H9 (cell line): Measurements from ENCODE around the gene ACO1. TPM values are rescaled to one million over a fixed set of nuclear protein-coding genes. Genes with fewer than 3 reads are reported as not detected.

Source experiments
- DNase-seq: peaks from one replicate; pipeline ENCODE4 v3.0.0-alpha.2; 2017
- H2AFZ ChIP-seq: one replicate; pipeline ENCODE4 v1.6.1; 2013; ENCODE audit warnings: mild to moderate bottlenecking, low read length, control low read depth, moderate library complexity
- H2AK5ac ChIP-seq: 2 replicates; pipeline ENCODE4 v1.6.1; 2013; ENCODE audit warnings: low read length, control low read depth, mixed read lengths; ENCODE audit not compliant: insufficient read length
- H2BK120ac ChIP-seq: one replicate; pipeline ENCODE4 v1.6.1; 2013; ENCODE audit warnings: low read depth, mild to moderate bottlenecking, low read length, control low read depth, inconsistent platforms; ENCODE audit not compliant: poor library complexity, severe bottlenecking
- H2BK12ac ChIP-seq: 2 replicates; pipeline ENCODE4 v1.6.1; 2013; ENCODE audit warnings: low read length, control low read depth, mixed read lengths, low read depth; ENCODE audit not compliant: insufficient read length
- H2BK15ac ChIP-seq: 2 replicates; pipeline ENCODE4 v1.6.1; 2013; ENCODE audit warnings: low read depth, low read length, control low read depth
- H2BK20ac ChIP-seq: one replicate; pipeline ENCODE4 v1.6.1; 2013; ENCODE audit warnings: low read depth, mild to moderate bottlenecking, low read length, control low read depth, inconsistent platforms; ENCODE audit not compliant: poor library complexity, severe bottlenecking
- H2BK5ac ChIP-seq: 2 replicates; pipeline ENCODE4 v1.6.1; 2013; ENCODE audit warnings: low read length, control low read depth, mixed read lengths; ENCODE audit not compliant: insufficient read length
- H3K14ac ChIP-seq: 2 replicates; pipeline ENCODE4 v1.6.1; 2013; ENCODE audit warnings: low read length, control low read depth; ENCODE audit not compliant: insufficient read depth
- H3K18ac ChIP-seq: 2 replicates; pipeline ENCODE4 v1.6.1; 2013; ENCODE audit warnings: low read depth, mild to moderate bottlenecking, mixed read lengths, low read length, control low read depth; ENCODE audit not compliant: insufficient read length
- H3K23ac ChIP-seq: 2 replicates; pipeline ENCODE4 v1.6.1; 2013; ENCODE audit warnings: low read length, control low read depth, mixed read lengths, low read depth; ENCODE audit not compliant: insufficient read length
- H3K23me2 ChIP-seq: 2 replicates; pipeline ENCODE4 v1.6.1; 2013; ENCODE audit warnings: low read depth, mild to moderate bottlenecking, mixed read lengths, low read length, control low read depth; ENCODE audit not compliant: insufficient read length, poor library complexity, severe bottlenecking
- H3K27ac ChIP-seq: 2 replicates; pipeline ENCODE4 v1.5.1; 2013; ENCODE audit warnings: low read length, control low read depth, mixed read lengths, low read depth; ENCODE audit not compliant: insufficient read length
- H3K27me3 ChIP-seq: 2 replicates; pipeline ENCODE4 v1.6.1; 2013; ENCODE audit warnings: low read length, control low read depth, inconsistent platforms; ENCODE audit not compliant: insufficient read depth
- H3K4ac ChIP-seq: 2 replicates; pipeline ENCODE4 v1.6.1; 2013; ENCODE audit warnings: low read depth, mild to moderate bottlenecking, control low read depth, inconsistent platforms, low read length, moderate library complexity
- H3K4me1 ChIP-seq: 2 replicates; pipeline ENCODE4 v1.6.1; 2013; ENCODE audit warnings: low read length, control low read depth, inconsistent platforms; ENCODE audit not compliant: insufficient read depth
- H3K4me2 ChIP-seq: 2 replicates; pipeline ENCODE4 v1.6.1; 2013; ENCODE audit warnings: low read length, control low read depth, mixed read lengths; ENCODE audit not compliant: insufficient read length, insufficient read depth
- H3K56ac ChIP-seq: 2 replicates; pipeline ENCODE4 v1.6.1; 2013; ENCODE audit warnings: low read depth, mild to moderate bottlenecking, mixed read lengths, low read length, control low read depth; ENCODE audit not compliant: insufficient read length
- H3K79me1 ChIP-seq: 2 replicates; pipeline ENCODE4 v1.6.1; 2013; ENCODE audit warnings: low read depth, mild to moderate bottlenecking, moderate library complexity, low read length, control low read depth, inconsistent platforms; ENCODE audit not compliant: insufficient read depth, poor library complexity, severe bottlenecking
- H3K79me2 ChIP-seq: 2 replicates; pipeline ENCODE4 v1.6.1; 2013; ENCODE audit warnings: low read length, control low read depth, inconsistent platforms; ENCODE audit not compliant: insufficient read depth
- H3K9ac ChIP-seq: 2 replicates; pipeline ENCODE4 v1.6.1; 2013; ENCODE audit warnings: low read length, control low read depth, mixed read lengths; ENCODE audit not compliant: insufficient read length; ENCODE audit errors: extremely low read depth
- H3K9me3 ChIP-seq: one replicate; pipeline ENCODE4 v1.6.1; 2013; ENCODE audit warnings: low read depth, low read length, inconsistent platforms; ENCODE audit not compliant: control insufficient read depth
- H3T11ph ChIP-seq: one replicate; pipeline ENCODE4 v1.6.1; 2013; ENCODE audit warnings: mild to moderate bottlenecking, low read length, control low read depth, inconsistent platforms
- H4K20me1 ChIP-seq: one replicate; pipeline ENCODE4 v1.6.1; 2013; ENCODE audit not compliant: control insufficient read depth, insufficient read length, insufficient read depth
- H4K5ac ChIP-seq: 2 replicates; pipeline ENCODE4 v1.6.1; 2013; ENCODE audit warnings: low read depth, mild to moderate bottlenecking, mixed read lengths, low read length, control low read depth; ENCODE audit not compliant: insufficient read length
- H4K8ac ChIP-seq: replicated peaks from 2 replicates; pipeline ENCODE4 v1.6.1; 2013; ENCODE audit warnings: low read length, control low read depth, mixed read lengths, low read depth; ENCODE audit not compliant: insufficient read length
- H4K91ac ChIP-seq: 2 replicates; pipeline ENCODE4 v1.6.1; 2013; ENCODE audit warnings: low read depth, mild to moderate bottlenecking, moderate library complexity, mixed read lengths, low read length, control low read depth; ENCODE audit not compliant: insufficient read length
- H3K27ac Mint-ChIP-seq, 3 experiments: 2 replicates in 2 of 3; 3 replicates in 1 of 3; pipeline ENCODE4 v1.8.0; 2020 to 2021; ENCODE audit warnings: mixed read lengths in 3 of 3, mild to moderate bottlenecking in 1 of 3, moderate library complexity in 1 of 3
- H3K27me3 Mint-ChIP-seq: 2 replicates; pipeline ENCODE4 v1.8.0; 2021; ENCODE audit warnings: low read depth, mild to moderate bottlenecking, moderate library complexity, mixed read lengths
- H3K36me3 Mint-ChIP-seq, 3 experiments: 2 replicates in 2 of 3; 3 replicates in 1 of 3; pipeline ENCODE4 v1.8.0; 2020 to 2021; ENCODE audit warnings: low read depth in 3 of 3, mixed read lengths in 3 of 3; ENCODE audit not compliant: insufficient read depth in 1 of 3
- H3K4me1 Mint-ChIP-seq, 2 experiments: 2 replicates each; pipeline ENCODE4 v1.8.0; 2020; ENCODE audit warnings: mixed read lengths in 2 of 2
- H3K4me3 Mint-ChIP-seq, 2 experiments: 2 replicates in 1 of 2; 3 replicates in 1 of 2; pipeline ENCODE4 v1.8.0; 2020 to 2021; ENCODE audit warnings: mild to moderate bottlenecking in 2 of 2, mixed read lengths in 2 of 2, moderate library complexity in 1 of 2
- H3K9me3 Mint-ChIP-seq, 2 experiments: 2 replicates in 1 of 2; 3 replicates in 1 of 2; pipeline ENCODE4 v1.8.0; 2020; ENCODE audit warnings: mild to moderate bottlenecking in 2 of 2, mixed read lengths in 2 of 2, moderate library complexity in 1 of 2
- WGBS: extraction: QIAGEN DNeasy Blood & Tissue Kit; methylation state at CpG from one replicate; pipeline ENCODE4 v1.1.7; 2013; ENCODE audit warnings: missing lambda C conversion rate, low lambda C conversion rate, mixed read lengths; ENCODE audit not compliant: insufficient read length; ENCODE audit errors: extremely low coverage; 5-methylcytosine and 5-hydroxymethylcytosine counted together
- total RNA-seq: library from RNA; stranded (reverse); gene quantifications from 2 replicates; pipeline ENCODE4 v1.2.1, GENCODE V29; 2021
- TF ChIP-seq, protein P1 (sequence below): fragments of 200-600 bp; sonication (generic); conservative IDR thresholded peaks from 3 replicates; pipeline ENCODE4 v1.8.0; 2021; ENCODE audit warnings: antibody characterized with exemption, mild to moderate bottlenecking

Gene ACO1
- total RNA-seq, 1 experiment from 2014 or later = 44.5 TPM

DNA sequence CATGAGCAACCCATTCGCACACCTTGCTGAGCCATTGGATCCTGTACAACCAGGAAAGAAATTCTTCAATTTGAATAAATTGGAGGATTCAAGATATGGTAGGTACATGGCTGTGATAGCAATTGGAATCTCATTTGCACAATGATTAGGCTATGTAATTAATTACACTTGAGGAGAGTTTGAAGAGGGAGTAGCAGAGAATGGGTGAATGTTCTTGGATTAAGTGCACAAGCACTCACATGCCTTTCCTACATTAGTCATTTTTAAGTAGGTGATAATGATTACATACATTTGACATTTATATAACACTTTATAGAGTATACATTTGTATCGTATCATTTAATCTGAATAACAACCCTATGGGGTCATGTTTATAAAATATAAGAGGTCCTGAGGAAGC, 21.1 kb downstream of the ACO1 start:
- Histone ChIP-seq H3K27me3 (peaks cover 1% of the 10 kb centered on the region; the same call in 1 of the 2 replicates), H4K5ac (no peak overlapping the region), H3K23ac (no peak overlapping the region), H2AFZ (no peak overlapping the region), H3K27ac (no peak overlapping the region), H3K79me1 (peaks cover 2% of the 10 kb centered on the region), H3K23me2 (no peaks in the 10 kb centered on the region), H3K56ac (no peak overlapping the region), H3K4me2 (no peak overlapping the region), H2BK12ac (no peak overlapping the region), H2BK20ac (no peak overlapping the region), H4K91ac (no peak overlapping the region), H2BK120ac (no peak overlapping the region), H2BK5ac (no peak overlapping the region), H3K4ac (no peak overlapping the region), H3K79me2 (peaks cover 2% of the 10 kb centered on the region; the same call in 1 of the 2 replicates), H3K4me1 (no peaks in the 10 kb centered on the region), H3K9ac (no peak overlapping the region), H3K18ac (no peak overlapping the region), H3K9me3 (no peaks in the 10 kb centered on the region), H2AK5ac (no peak overlapping the region), H3K14ac (no peak overlapping the region), H4K8ac (no peak overlapping the region), H2BK15ac (no peak overlapping the region), H3T11ph (no peak overlapping the region), H4K20me1 (no peaks in the 10 kb centered on the region)
- DNase-seq = no peak
- Mint-ChIP-seq H3K36me3 (peaks cover 17 to 45% (median 28%) of the 10 kb centered on the region in 3 experiments; a peak in 6 of 7 replicates), H3K27me3 (no peaks in the 10 kb centered on the region), H3K4me3 (no peak overlapping the region), H3K27ac (no peak overlapping the region), H3K9me3 (no peaks in the 10 kb centered on the region), H3K4me1 (peaks cover 6 to 8% of the 10 kb centered on the region in 2 experiments)
- WGBS = no CpG with 5 or more reads among the region's 2 CpGs
- TF ChIP-seq, protein P1, sequence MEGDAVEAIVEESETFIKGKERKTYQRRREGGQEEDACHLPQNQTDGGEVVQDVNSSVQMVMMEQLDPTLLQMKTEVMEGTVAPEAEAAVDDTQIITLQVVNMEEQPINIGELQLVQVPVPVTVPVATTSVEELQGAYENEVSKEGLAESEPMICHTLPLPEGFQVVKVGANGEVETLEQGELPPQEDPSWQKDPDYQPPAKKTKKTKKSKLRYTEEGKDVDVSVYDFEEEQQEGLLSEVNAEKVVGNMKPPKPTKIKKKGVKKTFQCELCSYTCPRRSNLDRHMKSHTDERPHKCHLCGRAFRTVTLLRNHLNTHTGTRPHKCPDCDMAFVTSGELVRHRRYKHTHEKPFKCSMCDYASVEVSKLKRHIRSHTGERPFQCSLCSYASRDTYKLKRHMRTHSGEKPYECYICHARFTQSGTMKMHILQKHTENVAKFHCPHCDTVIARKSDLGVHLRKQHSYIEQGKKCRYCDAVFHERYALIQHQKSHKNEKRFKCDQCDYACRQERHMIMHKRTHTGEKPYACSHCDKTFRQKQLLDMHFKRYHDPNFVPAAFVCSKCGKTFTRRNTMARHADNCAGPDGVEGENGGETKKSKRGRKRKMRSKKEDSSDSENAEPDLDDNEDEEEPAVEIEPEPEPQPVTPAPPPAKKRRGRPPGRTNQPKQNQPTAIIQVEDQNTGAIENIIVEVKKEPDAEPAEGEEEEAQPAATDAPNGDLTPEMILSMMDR = no peak
